ENCODE measurements around the gene METTL22. TPM values are rescaled to one million over a fixed set of nuclear protein-coding genes. Genes with fewer than 3 reads are reported as not detected.

Gene METTL22
- total and polyA plus RNA-seq, 4 donors, result 14.2 to 31.2 (median 21.1) TPM

GRCh38 chr16:8590811-8591210, 30.7 kb upstream of the METTL22 start:
- Histone ChIP-seq H3K27ac (ENCODE audit: low read depth, low read length) (no peak overlapping the region), H3K36me3 (ENCODE audit: control insufficient read depth, insufficient read depth, low read length) (no peaks in the 10 kb centered on the region), H3K4me3 (ENCODE audit: low read depth, low read length) (no peak overlapping the region), H3K9me3 (ENCODE audit: control insufficient read depth, insufficient read depth, low read length) (no peaks in the 10 kb centered on the region), H3K4me1 (ENCODE audit: control insufficient read depth, insufficient read depth, low read length) (peaks cover 17% of the 10 kb centered on the region), H3K27me3 (ENCODE audit: control insufficient read depth, insufficient read depth, low read length) (peaks cover 33% of the 10 kb centered on the region)
- no peak for DNase-seq (ENCODE audit: low read depth in 4 of 6, low spot score in 6 of 6)
- whole genome bisulfite sequencing (ENCODE audit: insufficient coverage), result 100% methylated on average over 3 of the region's 3 CpGs

- no peak for DNase-seq (ENCODE audit: low read depth in 4 of 6, low spot score in 6 of 6)
- 83% methylated on average over 2 of the region's 3 CpGs for WGBS (ENCODE audit: insufficient coverage)
- Histone ChIP-seq H3K4me3 (ENCODE audit: low read depth, low read length) (no peak overlapping the region), H3K4me1 (ENCODE audit: control insufficient read depth, insufficient read depth, low read length) (peaks cover 17% of the 10 kb centered on the region), H3K36me3 (ENCODE audit: control insufficient read depth, insufficient read depth, low read length) (no peaks in the 10 kb centered on the region), H3K27me3 (ENCODE audit: control insufficient read depth, insufficient read depth, low read length) (peaks cover 33% of the 10 kb centered on the region), H3K27ac (ENCODE audit: low read depth, low read length) (no peak overlapping the region), H3K9me3 (ENCODE audit: control insufficient read depth, insufficient read depth, low read length) (no peaks in the 10 kb centered on the region)
These were observed 30.0 kb upstream of the METTL22 start for GRCh38 chr16:8591451-8591850.

- WGBS (ENCODE audit: insufficient coverage), result 59% methylated on average over 6 of the region's 9 CpGs
- H3K36me3 ChIP-seq (ENCODE audit: control insufficient read depth, insufficient read depth, low read length), result no peaks in the 10 kb centered on the region
- peaks cover 12% of the 10 kb centered on the region for H3K4me1 ChIP-seq (ENCODE audit: control insufficient read depth, insufficient read depth, low read length)
- no peak overlapping the region for H3K27ac ChIP-seq (ENCODE audit: low read depth, low read length)
- H3K9me3 ChIP-seq (ENCODE audit: control insufficient read depth, insufficient read depth, low read length), result no peaks in the 10 kb centered on the region
- no peak overlapping the region for H3K4me3 ChIP-seq (ENCODE audit: low read depth, low read length)
- peaks cover 17% of the 10 kb centered on the region for H3K27me3 ChIP-seq (ENCODE audit: control insufficient read depth, insufficient read depth, low read length)
- no peak for DNase-seq (ENCODE audit: low read depth in 4 of 6, low spot score in 6 of 6)
These were observed 27.3 kb upstream of the METTL22 start for GRCh38 chr16:8594149-8594666.

- no peak for DNase-seq (ENCODE audit: low read depth in 4 of 6, low spot score in 6 of 6)
- Histone ChIP-seq H3K4me1 (ENCODE audit: control insufficient read depth, insufficient read depth, low read length) (no peaks in the 10 kb centered on the region), H3K9me3 (ENCODE audit: control insufficient read depth, insufficient read depth, low read length) (no peaks in the 10 kb centered on the region)
These were observed 25.7 kb upstream of the METTL22 start for GRCh38 chr16:8595783-8596182.

GRCh38 chr16:8596581-8596980, 24.9 kb upstream of the METTL22 start:
- Histone ChIP-seq H3K9me3 (ENCODE audit: control insufficient read depth, insufficient read depth, low read length) (no peaks in the 10 kb centered on the region), H3K27me3 (ENCODE audit: control insufficient read depth, insufficient read depth, low read length) (no peaks in the 10 kb centered on the region), H3K4me1 (ENCODE audit: control insufficient read depth, insufficient read depth, low read length) (no peaks in the 10 kb centered on the region), H3K27ac (ENCODE audit: low read depth, low read length) (no peak overlapping the region), H3K4me3 (ENCODE audit: low read depth, low read length) (no peak overlapping the region), H3K36me3 (ENCODE audit: control insufficient read depth, insufficient read depth, low read length) (no peaks in the 10 kb centered on the region)
- 100% methylated on average over 1 of the region's 1 CpG for WGBS (ENCODE audit: insufficient coverage)
- DNase-seq (ENCODE audit: low read depth in 4 of 6, low spot score in 6 of 6), result no peak

More at GRCh38 chr16:8595783-8596182, 25.7 kb upstream of the METTL22 start:
- no peaks in the 10 kb centered on the region for H3K36me3 ChIP-seq (ENCODE audit: control insufficient read depth, insufficient read depth, low read length)
- no peak overlapping the region for H3K4me3 ChIP-seq (ENCODE audit: low read depth, low read length)
- H3K27ac ChIP-seq (ENCODE audit: low read depth, low read length), result no peak overlapping the region
- peaks cover 2% of the 10 kb centered on the region for H3K27me3 ChIP-seq (ENCODE audit: control insufficient read depth, insufficient read depth, low read length)
- 99% methylated on average over 4 of the region's 5 CpGs for WGBS (ENCODE audit: insufficient coverage)

- no peaks in the 10 kb centered on the region for H3K9me3 ChIP-seq (ENCODE audit: control insufficient read depth, insufficient read depth, low read length)
These were observed 21.2 kb upstream of the METTL22 start for GRCh38 chr16:8600144-8600775.

GRCh38 chr16:8605554-8605953, 15.9 kb upstream of the METTL22 start:
- DNase-seq (ENCODE audit: low read depth in 4 of 6, low spot score in 6 of 6), result no peak
- Histone ChIP-seq H3K4me1 (ENCODE audit: control insufficient read depth, insufficient read depth, low read length) (no peaks in the 10 kb centered on the region), H3K9me3 (ENCODE audit: control insufficient read depth, insufficient read depth, low read length) (no peaks in the 10 kb centered on the region), H3K27me3 (ENCODE audit: control insufficient read depth, insufficient read depth, low read length) (no peaks in the 10 kb centered on the region), H3K36me3 (ENCODE audit: control insufficient read depth, insufficient read depth, low read length) (no peaks in the 10 kb centered on the region), H3K27ac (ENCODE audit: low read depth, low read length) (no peak overlapping the region), H3K4me3 (ENCODE audit: low read depth, low read length) (no peak overlapping the region)

More at GRCh38 chr16:8600144-8600775, 21.2 kb upstream of the METTL22 start:
- peak in 1 of 6 donors; percentile 37 for DNase-seq (ENCODE audit: low read depth in 4 of 6, low spot score in 6 of 6)
- Histone ChIP-seq H3K36me3 (ENCODE audit: control insufficient read depth, insufficient read depth, low read length) (no peaks in the 10 kb centered on the region), H3K4me1 (ENCODE audit: control insufficient read depth, insufficient read depth, low read length) (no peaks in the 10 kb centered on the region), H3K27me3 (ENCODE audit: control insufficient read depth, insufficient read depth, low read length) (no peaks in the 10 kb centered on the region), H3K27ac (ENCODE audit: low read depth, low read length) (no peak overlapping the region), H3K4me3 (ENCODE audit: low read depth, low read length) (no peak overlapping the region)
- 55% methylated on average over 11 of the region's 11 CpGs for WGBS (ENCODE audit: insufficient coverage)

GRCh38 chr16:8607214-8607613, 14.3 kb upstream of the METTL22 start:
- H3K9me3 ChIP-seq (ENCODE audit: control insufficient read depth, insufficient read depth, low read length), result no peaks in the 10 kb centered on the region
- no peak overlapping the region for H3K27ac ChIP-seq (ENCODE audit: low read depth, low read length)
- no peak overlapping the region for H3K4me3 ChIP-seq (ENCODE audit: low read depth, low read length)
- H3K4me1 ChIP-seq (ENCODE audit: control insufficient read depth, insufficient read depth, low read length), result no peaks in the 10 kb centered on the region
- DNase-seq (ENCODE audit: low read depth in 4 of 6, low spot score in 6 of 6), result no peak
- no peaks in the 10 kb centered on the region for H3K27me3 ChIP-seq (ENCODE audit: control insufficient read depth, insufficient read depth, low read length)
- 76% methylated on average over 8 of the region's 9 CpGs for whole genome bisulfite sequencing (ENCODE audit: insufficient coverage)
- H3K36me3 ChIP-seq (ENCODE audit: control insufficient read depth, insufficient read depth, low read length), result no peaks in the 10 kb centered on the region

- Histone ChIP-seq H3K27me3 (ENCODE audit: control insufficient read depth, insufficient read depth, low read length) (no peaks in the 10 kb centered on the region), H3K4me1 (ENCODE audit: control insufficient read depth, insufficient read depth, low read length) (no peaks in the 10 kb centered on the region), H3K4me3 (ENCODE audit: low read depth, low read length) (no peak overlapping the region), H3K36me3 (ENCODE audit: control insufficient read depth, insufficient read depth, low read length) (no peaks in the 10 kb centered on the region), H3K9me3 (ENCODE audit: control insufficient read depth, insufficient read depth, low read length) (no peaks in the 10 kb centered on the region), H3K27ac (ENCODE audit: low read depth, low read length) (no peak overlapping the region)
- DNase-seq (ENCODE audit: low read depth in 4 of 6, low spot score in 6 of 6), result no peak
- 79% methylated on average over 4 of the region's 4 CpGs for WGBS (ENCODE audit: insufficient coverage)
These were observed 10.4 kb upstream of the METTL22 start for GRCh38 chr16:8611122-8611521.

- H3K4me1 ChIP-seq (ENCODE audit: control insufficient read depth, insufficient read depth, low read length), result no peaks in the 10 kb centered on the region
- no peaks in the 10 kb centered on the region for H3K27me3 ChIP-seq (ENCODE audit: control insufficient read depth, insufficient read depth, low read length)
- no peaks in the 10 kb centered on the region for H3K9me3 ChIP-seq (ENCODE audit: control insufficient read depth, insufficient read depth, low read length)
- no CpG with 5 or more reads among the region's 1 CpG for WGBS (ENCODE audit: insufficient coverage)
- H3K4me3 ChIP-seq (ENCODE audit: low read depth, low read length), result no peak overlapping the region
- no peak for DNase-seq (ENCODE audit: low read depth in 4 of 6, low spot score in 6 of 6)
- no peaks in the 10 kb centered on the region for H3K36me3 ChIP-seq (ENCODE audit: control insufficient read depth, insufficient read depth, low read length)
- H3K27ac ChIP-seq (ENCODE audit: low read depth, low read length), result no peak overlapping the region
These were observed 9.5 kb upstream of the METTL22 start for GRCh38 chr16:8611886-8612600.

All from spinal cord (tissue), 10 donors.